HCT116 (cell line): ENCODE results near the gene TAF3. TPM values are rescaled to one million over a fixed set of nuclear protein-coding genes. Genes with fewer than 3 reads are reported as not detected.

ENCODE experiments used
- ATAC-seq: fragments of 200-7000 bp; cut with Tn5 transposase; 2 replicates; pipeline ENCODE4 v1.9.1; 2020; ENCODE audit warnings: mild to moderate bottlenecking, moderate library complexity
- BruUV-seq: library from RNA; stranded (reverse); fragments of 400-500 nt; replicated peaks from 2 replicates; lab custom pipeline; 2021; lab: Mats Ljungman, UMichigan
- CTCF ChIA-PET: fragments of 300-600 bp; sonication (Branson Sonifier 250); formaldehyde crosslinking; loops from one replicate; lab custom pipeline; 2021; ENCODE audit warnings: antibody characterized with exemption; lab: Charles Lee
- POLR2A ChIA-PET: fragments of 300-600, 350-600 bp; sonication (Branson Sonifier 250); formaldehyde crosslinking; loops from one replicate; lab custom pipeline; 2021; ENCODE audit warnings: antibody characterized with exemption; lab: Charles Lee
- RAD21 ChIA-PET, 2 experiments: fragments of 300-600 bp; sonication (Branson Sonifier 250); formaldehyde crosslinking; loops; one replicate each; lab custom pipeline; 2023; ENCODE audit warnings: low total read pairs in 2 of 2; ENCODE audit not compliant: uncharacterized antibody in 2 of 2, unreplicated experiment in 2 of 2, low non-redundant PET in 1 of 2; lab: Charles Lee
- DNase-seq: peaks from one replicate; pipeline ENCODE4 v3.0.0-alpha.2; 2010; ENCODE audit warnings: low read depth, low spot score
- H2AFZ ChIP-seq: fragments of 200-600 bp; shearing (Covaris generic), sonication (generic); 2 replicates; pipeline ENCODE4 v1.6.1; 2017; ENCODE audit warnings: low read depth, mixed run types, mixed read lengths, antibody characterized with exemption, low read length; ENCODE audit not compliant: poor library complexity, severe bottlenecking
- H3K27ac ChIP-seq: 2 replicates; pipeline ENCODE4 v1.5.1; 2012; ENCODE audit warnings: low read depth, low read length
- H3K27me3 ChIP-seq: fragments of 200-600 bp; sonication (generic); 2 replicates; pipeline ENCODE4 v1.6.1; 2016; ENCODE audit warnings: mixed run types, low read length, mixed read lengths; ENCODE audit not compliant: insufficient read depth
- H3K36me3 ChIP-seq, 2 experiments: fragments of 200-500 bp in 1 of 2; fragments of 200-600 bp in 1 of 2; sonication (Bioruptor generic) in 1 of 2; sonication (generic) in 1 of 2; 2 replicates each; pipeline versions ENCODE4 v1.5.1 to v1.6.1; 2014 to 2016; ENCODE audit warnings: low read length in 2 of 2, inconsistent platforms in 1 of 2, mixed read lengths in 1 of 2, mixed run types in 1 of 2; ENCODE audit not compliant: insufficient read depth in 2 of 2, control insufficient read depth in 1 of 2
- H3K4me1 ChIP-seq, 2 experiments: fragments of 200-600 bp in 1 of 2; sonication (generic) in 1 of 2; 2 replicates each; pipeline versions ENCODE4 v1.5.1 to v1.6.1; 2012 to 2017; ENCODE audit warnings: low read length in 2 of 2, inconsistent platforms in 1 of 2, mild to moderate bottlenecking in 1 of 2, mixed read lengths in 1 of 2, mixed run types in 1 of 2, moderate library complexity in 1 of 2; ENCODE audit not compliant: insufficient read depth in 2 of 2, control insufficient read depth in 1 of 2
- H3K4me2 ChIP-seq: fragments of 200-600 bp; sonication (generic); 2 replicates; pipeline ENCODE4 v1.6.1; 2017; ENCODE audit warnings: mixed run types, low read length, mixed read lengths
- H3K4me3 ChIP-seq, 2 experiments: fragments of 200-600 bp in 1 of 2; sonication (generic) in 1 of 2; replicated peaks in 1 of 2; 2 replicates each; pipeline ENCODE4 v1.5.1; 2011 to 2016; ENCODE audit warnings: low read length in 2 of 2, control low read depth in 1 of 2, low read depth in 1 of 2, mild to moderate bottlenecking in 1 of 2, mixed read lengths in 1 of 2, mixed run types in 1 of 2
- H3K79me2 ChIP-seq: fragments of 200-600 bp; sonication (generic); 2 replicates; pipeline ENCODE4 v1.6.1; 2017; ENCODE audit warnings: mild to moderate bottlenecking, mixed run types, low read length, moderate library complexity, mixed read lengths; ENCODE audit not compliant: insufficient read depth
- H3K9ac ChIP-seq: fragments of 200-600 bp; sonication (generic); 2 replicates; pipeline ENCODE4 v1.6.1; 2016; ENCODE audit warnings: low read length, mixed read lengths
- H3K9me2 ChIP-seq: fragments of 200-600 bp; sonication (generic), shearing (Covaris generic); 2 replicates; pipeline ENCODE4 v1.6.1; 2017; ENCODE audit warnings: mixed run types, mild to moderate bottlenecking, moderate library complexity; ENCODE audit not compliant: insufficient read depth
- H3K9me3 ChIP-seq, 2 experiments: fragments of 200-500 bp in 1 of 2; fragments of 200-600 bp in 1 of 2; sonication (Bioruptor generic) in 1 of 2; sonication (generic) in 1 of 2; 2 replicates each; pipeline ENCODE4 v1.6.1; 2014 to 2017; ENCODE audit warnings: low read length in 2 of 2, mixed read lengths in 2 of 2, inconsistent platforms in 1 of 2, low read depth in 1 of 2, mild to moderate bottlenecking in 1 of 2, mixed run types in 1 of 2, moderate library complexity in 1 of 2; ENCODE audit not compliant: control insufficient read depth in 1 of 2, insufficient read depth in 1 of 2
- H4K20me1 ChIP-seq: fragments of 200-600 bp; sonication (generic), shearing (Covaris generic); 2 replicates; pipeline ENCODE4 v1.6.1; 2017; ENCODE audit warnings: mixed run types, mild to moderate bottlenecking, moderate library complexity; ENCODE audit not compliant: insufficient read depth
- CBX3 ChIP-seq: IDR thresholded peaks from 2 replicates; pipeline ENCODE4 v1.6.1; 2012; ENCODE audit warnings: low read depth
- CEBPB ChIP-seq: IDR thresholded peaks from 2 replicates; pipeline ENCODE4 v1.6.1; 2012; ENCODE audit warnings: low read depth
- CTCF ChIP-seq, 3 experiments: fragments of 200-600 bp in 1 of 3; sonication (generic) in 1 of 3; IDR thresholded peaks in 2 of 3; conservative IDR thresholded peaks in 1 of 3; 2 replicates each; pipeline ENCODE4 v1.5.1; 2012 to 2017; ENCODE audit warnings: low read depth in 2 of 3, low read length in 2 of 3, antibody characterized with exemption in 1 of 3, borderline replicate concordance in 1 of 3, control low read depth in 1 of 3, mild to moderate bottlenecking in 1 of 3, mixed read lengths in 1 of 3, mixed run types in 1 of 3, moderate library complexity in 1 of 3; ENCODE audit not compliant: insufficient read depth in 1 of 3
- EGR1 ChIP-seq: IDR thresholded peaks from 2 replicates; pipeline ENCODE4 v1.6.1; 2012; ENCODE audit warnings: low read depth
- ELF1 ChIP-seq: IDR thresholded peaks from 2 replicates; pipeline ENCODE4 v1.6.1; 2012; ENCODE audit warnings: low read depth, borderline replicate concordance
- EZH2 ChIP-seq: fragments of 200-600 bp; sonication (generic); IDR thresholded peaks from 2 replicates; pipeline ENCODE4 v1.6.1; 2017; ENCODE audit warnings: antibody characterized with exemption, mixed run types
- FOSL1 ChIP-seq: IDR thresholded peaks from 2 replicates; pipeline ENCODE4 v1.6.1; 2012; ENCODE audit warnings: low read depth
- JUND ChIP-seq: IDR thresholded peaks from 2 replicates; pipeline ENCODE4 v1.6.1; 2012
- MAX ChIP-seq: IDR thresholded peaks from 2 replicates; pipeline ENCODE4 v1.6.1; 2012
- POLR2A ChIP-seq: IDR thresholded peaks from 2 replicates; pipeline ENCODE4 v1.7.0; 2011; ENCODE audit warnings: borderline replicate concordance; ENCODE audit not compliant: insufficient read depth, insufficient read length; ENCODE audit errors: extremely low read depth
- POLR2AphosphoS5 ChIP-seq: IDR thresholded peaks from 2 replicates; pipeline ENCODE4 v1.6.1; 2011; ENCODE audit warnings: mild to moderate bottlenecking, low read depth, low read length, moderate library complexity
- RAD21 ChIP-seq: IDR thresholded peaks from 2 replicates; pipeline ENCODE4 v1.6.1; 2012; ENCODE audit warnings: low read depth, mild to moderate bottlenecking
- REST ChIP-seq: IDR thresholded peaks from 2 replicates; pipeline ENCODE4 v1.6.1; 2012; ENCODE audit warnings: low read depth
- SP1 ChIP-seq: IDR thresholded peaks from 2 replicates; pipeline ENCODE4 v1.6.1; 2012; ENCODE audit warnings: low read depth
- YY1 ChIP-seq: IDR thresholded peaks from 2 replicates; pipeline ENCODE4 v1.6.1; 2011; ENCODE audit warnings: low read length, low read depth, moderate library complexity, mild to moderate bottlenecking; ENCODE audit not compliant: insufficient replicate concordance; ENCODE audit errors: extremely low read depth
- ZBTB33 ChIP-seq: IDR thresholded peaks from 2 replicates; pipeline ENCODE4 v1.6.1; 2011; ENCODE audit warnings: mild to moderate bottlenecking, low read length, moderate library complexity; ENCODE audit not compliant: insufficient replicate concordance; ENCODE audit errors: extremely low read depth
- ZFX ChIP-seq: fragments of 450-650 bp; IDR thresholded peaks from 2 replicates; pipeline ENCODE4 v1.6.1; 2017
- ZNF274 ChIP-seq: fragments of 200-500 bp; sonication (Bioruptor generic); IDR thresholded peaks from 2 replicates; pipeline ENCODE4 v1.6.1; 2014; ENCODE audit warnings: mild to moderate bottlenecking, low read depth, low read length, inconsistent platforms
- intact Hi-C: fragments of 100-400 bp; cut with micrococcal nuclease; formaldehyde crosslinking; loops from 2 replicates; pipeline ENCODE4 v1.10.0; 2022
- total RNA-seq: library from RNA; stranded (reverse); gene quantifications from one replicate; pipeline ENCODE4 v1.2.1, GENCODE V29; 2021; ENCODE audit not compliant: unreplicated experiment

Gene TAF3
- total RNA-seq, 1 experiment from 2014 or later = 8.0 TPM

- no peaks in the 10 kb centered on the region for H3K9me2 ChIP-seq
- H4K20me1 ChIP-seq = no peaks in the 10 kb centered on the region
These were observed 28.3 kb downstream of the TAF3 start for GRCh38 chr10:7846591-7846990.

More at GRCh38 chr10:7846591-7846990, 28.3 kb downstream of the TAF3 start:
- no peak for ATAC-seq
- Histone ChIP-seq H2AFZ (no peak overlapping the region), H3K9me3 (no peaks in the 10 kb centered on the region), H3K9ac (no peak overlapping the region), H3K36me3 (no peaks in the 10 kb centered on the region), H3K4me1 (no peaks in the 10 kb centered on the region), H3K4me2 (no peak overlapping the region), H3K27me3 (no peaks in the 10 kb centered on the region), H3K79me2 (0 out of 2 replicates have a peak, but pooled peaks cover 3% of the 10 kb centered on the region), H3K27ac (no peak overlapping the region), H3K4me3 (no peak overlapping the region)
- TF ChIP-seq ZFX = no peak
- TF ChIP-seq CBX3 = no peak
- no peak for TF ChIP-seq SP1
- TF ChIP-seq FOSL1 = no peak
- no peak for TF ChIP-seq CTCF (IDR thresholded peaks at IDR 0.05 in 2 of 3, conservative IDR thresholded peaks at IDR 0.05 in 1 of 3; ENCODE audit: borderline replicate concordance in 1 of 3, insufficient read depth in 1 of 3, low read depth in 2 of 3, low read length in 2 of 3)
- TF ChIP-seq ZBTB33 = no peak
- TF ChIP-seq JUND = no peak
- TF ChIP-seq POLR2A = no peak
- no peak for TF ChIP-seq EGR1
- TF ChIP-seq EZH2 = no peak
- TF ChIP-seq CEBPB = no peak
- no peak for TF ChIP-seq MAX
- TF ChIP-seq POLR2AphosphoS5 = no peak
- no peak for TF ChIP-seq RAD21
- TF ChIP-seq YY1 = no peak
- TF ChIP-seq REST = no peak
- no peak for TF ChIP-seq ELF1
- TF ChIP-seq ZNF274 = no peak
- no TSS peak for BruUV-seq
- DNase-seq = no peak
- intact Hi-C loops = no loop called here
- ChIA-PET CTCF (no interaction called here), RAD21 (no interaction called here), POLR2A (no interaction called here)
